ENCODE measurements around the gene MCRS1.
A peak's percentile ranks its signal among the peaks of the same experiment; 100 is the strongest.
"Not testable (repeated sequence)": the region's sequence is repeated elsewhere in the genome, so short reads cannot be mapped to it uniquely, and the experiment has no call there.

Gene MCRS1, protein sequence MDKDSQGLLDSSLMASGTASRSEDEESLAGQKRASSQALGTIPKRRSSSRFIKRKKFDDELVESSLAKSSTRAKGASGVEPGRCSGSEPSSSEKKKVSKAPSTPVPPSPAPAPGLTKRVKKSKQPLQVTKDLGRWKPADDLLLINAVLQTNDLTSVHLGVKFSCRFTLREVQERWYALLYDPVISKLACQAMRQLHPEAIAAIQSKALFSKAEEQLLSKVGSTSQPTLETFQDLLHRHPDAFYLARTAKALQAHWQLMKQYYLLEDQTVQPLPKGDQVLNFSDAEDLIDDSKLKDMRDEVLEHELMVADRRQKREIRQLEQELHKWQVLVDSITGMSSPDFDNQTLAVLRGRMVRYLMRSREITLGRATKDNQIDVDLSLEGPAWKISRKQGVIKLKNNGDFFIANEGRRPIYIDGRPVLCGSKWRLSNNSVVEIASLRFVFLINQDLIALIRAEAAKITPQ

GRCh38 chr12:49567611-49568441 is at the start of gene MCRS1:
TSS of gene MCRS1 (minus strand) at chr12:49568142. CDS start at chr12:49566731, 1,411 bp downstream.
- peak; percentile 81 for DNase-seq

DNA sequence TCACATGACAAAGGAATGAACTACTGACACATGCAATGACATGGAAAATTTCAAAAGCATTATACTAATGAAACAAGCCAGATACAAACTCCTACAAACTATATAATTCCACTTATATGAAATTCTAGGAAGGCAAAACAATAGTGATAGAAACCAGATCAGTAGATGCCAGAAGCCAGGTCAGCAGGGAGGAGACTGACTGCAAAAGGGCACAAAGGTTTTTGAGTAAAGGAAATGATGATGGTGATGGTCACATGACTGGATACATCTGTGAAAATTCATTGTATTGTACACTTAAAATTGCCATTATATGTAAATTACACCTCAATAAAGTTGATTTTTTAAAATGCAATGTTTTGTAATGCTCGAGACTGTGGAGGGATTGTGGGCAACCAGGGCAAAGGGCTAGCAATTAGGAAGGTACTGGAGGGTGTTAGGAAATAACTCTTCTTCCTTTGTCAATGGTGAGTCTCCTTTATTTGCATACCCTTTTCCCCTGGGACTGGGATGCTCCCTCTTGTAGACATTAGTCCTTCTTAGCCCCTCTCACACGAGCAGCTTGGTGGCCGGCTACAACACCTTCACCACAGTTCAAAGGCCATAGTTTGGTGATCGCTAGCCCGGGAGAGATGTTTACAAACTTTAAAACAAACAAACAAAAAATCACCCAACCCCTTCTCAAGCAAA is 48.7 kb upstream of the MCRS1 start:
- no peak for DNase-seq

DNA sequence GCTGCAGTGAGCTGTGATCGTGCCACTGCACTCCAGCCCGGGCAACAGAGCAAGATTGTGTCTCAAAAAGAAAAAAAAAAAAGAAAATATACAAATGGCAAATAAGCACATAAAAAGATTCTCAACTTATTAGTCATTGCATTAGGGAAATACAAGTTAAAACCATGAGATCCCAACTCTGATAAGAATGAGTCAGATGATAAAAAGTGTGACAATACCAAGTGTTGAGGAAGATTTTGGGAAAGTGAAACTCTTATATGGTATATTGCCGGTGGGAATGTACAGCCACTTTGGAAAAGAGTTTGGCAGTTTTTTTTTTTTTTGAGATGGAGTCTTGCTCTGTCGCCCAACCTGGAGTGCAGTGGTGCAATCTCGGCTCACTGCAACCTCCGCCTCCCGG is 47.8 kb upstream of the MCRS1 start:
- no peak for DNase-seq

- DNase-seq = no peak
Measured at GRCh38 chr12:49612210-49612609, 44.3 kb upstream of the MCRS1 start.

DNA sequence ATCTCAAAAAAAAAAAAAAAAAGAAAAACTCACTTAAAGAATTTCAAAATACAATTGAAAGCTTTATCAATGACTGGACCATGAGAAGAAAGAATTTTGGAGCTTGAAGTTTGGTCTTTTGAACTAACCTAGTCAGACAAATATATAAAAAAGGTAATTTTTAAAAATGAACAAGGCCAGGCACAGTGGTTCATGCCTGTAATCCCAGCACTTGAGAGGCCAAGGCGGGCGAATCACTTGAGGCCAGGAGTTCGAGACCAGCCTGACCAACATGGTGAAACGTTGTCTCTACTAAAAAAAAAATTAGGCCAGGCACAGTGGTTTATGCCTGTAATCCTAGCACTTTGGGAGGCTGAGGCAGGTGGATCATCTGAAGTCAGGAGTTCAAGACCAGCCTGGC is 42.8 kb upstream of the MCRS1 start:
- not testable (repeated sequence) for DNase-seq

- no peak for DNase-seq
Measured at GRCh38 chr12:49609875-49610154, 41.9 kb upstream of the MCRS1 start.

DNA sequence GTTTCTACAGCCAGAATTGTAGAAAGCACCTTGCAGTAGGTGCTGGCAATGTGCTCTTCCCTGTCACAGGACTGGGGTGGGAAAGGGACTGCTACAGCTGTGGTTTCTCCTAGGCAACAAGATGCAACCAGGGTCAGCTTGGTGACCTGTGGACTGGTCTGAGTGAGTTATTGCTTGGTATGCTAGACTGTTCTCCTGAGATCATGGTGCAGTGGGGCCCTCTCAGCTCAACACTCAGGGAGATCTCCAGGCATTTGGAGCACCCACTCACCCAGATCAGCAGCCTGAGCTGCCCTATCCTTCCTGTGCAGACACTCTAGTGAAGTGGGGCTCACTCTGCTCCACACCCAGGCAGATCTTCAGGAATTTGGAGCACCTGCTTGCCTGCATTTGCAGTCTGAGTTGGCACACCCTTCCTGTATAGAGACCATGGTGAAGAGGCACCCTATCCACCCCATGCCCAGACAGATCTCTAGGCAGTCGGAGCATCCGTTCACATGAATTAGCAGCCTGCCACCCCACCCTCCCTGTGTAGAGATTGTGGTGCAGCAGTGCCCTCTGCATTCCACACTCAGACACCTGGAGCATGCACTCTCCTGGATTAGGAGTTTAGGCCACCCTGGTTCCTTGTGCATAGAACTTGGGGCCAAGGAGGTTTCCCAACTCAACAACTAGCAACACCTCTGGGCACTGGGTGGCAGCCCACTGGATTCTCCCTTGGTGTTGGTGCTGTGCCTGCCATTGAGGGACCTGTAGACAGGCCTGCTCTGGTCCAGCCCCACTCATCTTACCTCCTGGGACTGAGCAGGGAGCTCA is 41.3 kb upstream of the MCRS1 start:
- DNase-seq = no peak

- not testable (repeated sequence) for DNase-seq
Measured at GRCh38 chr12:49605539-49605938, 37.6 kb upstream of the MCRS1 start, which contains the start of gene FAM186B. TSS of gene FAM186B (minus strand) at chr12:49605639. CDS start at chr12:49605477, 162 bp downstream.

DNA sequence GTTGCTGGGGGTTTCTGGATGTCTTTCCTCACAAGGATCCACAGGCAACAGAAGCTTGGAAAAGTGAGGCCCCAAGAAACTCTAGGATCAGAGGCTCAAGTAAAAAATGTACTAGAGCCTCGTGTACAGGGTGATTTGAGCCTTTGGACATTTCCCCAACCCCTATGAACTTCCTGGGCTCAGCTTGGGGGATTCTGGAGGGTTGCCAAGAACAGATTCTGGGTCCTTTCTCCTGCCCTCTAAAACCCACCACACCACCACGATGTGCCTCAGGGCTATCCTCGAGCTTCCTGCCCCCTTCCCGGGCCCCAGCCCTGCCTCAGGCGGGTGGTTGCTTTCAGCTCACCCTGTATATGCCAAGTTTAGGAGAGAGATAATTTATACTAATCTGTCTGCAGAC is 36.9 kb upstream of the MCRS1 start:
- no peak for DNase-seq

DNA sequence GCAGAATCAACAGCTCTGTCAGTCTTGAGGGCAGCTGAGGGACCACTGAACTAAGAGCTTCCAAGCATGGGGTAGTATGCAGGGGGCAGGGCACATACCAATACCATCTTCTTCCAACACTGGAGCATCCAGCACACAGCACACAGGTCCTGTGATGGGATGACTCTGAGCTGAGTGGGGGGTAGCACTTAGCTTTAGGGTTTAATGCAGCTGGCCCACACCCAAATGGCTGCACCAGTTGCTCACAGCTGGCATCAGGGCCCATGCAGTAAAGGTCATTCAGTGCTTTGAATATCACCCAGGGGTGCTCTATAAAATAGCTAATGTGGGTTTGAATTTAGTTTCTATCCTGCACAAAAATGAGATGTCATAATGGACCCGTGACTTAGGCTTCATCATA is 35.8 kb upstream of the MCRS1 start:
- no peak for DNase-seq

DNA sequence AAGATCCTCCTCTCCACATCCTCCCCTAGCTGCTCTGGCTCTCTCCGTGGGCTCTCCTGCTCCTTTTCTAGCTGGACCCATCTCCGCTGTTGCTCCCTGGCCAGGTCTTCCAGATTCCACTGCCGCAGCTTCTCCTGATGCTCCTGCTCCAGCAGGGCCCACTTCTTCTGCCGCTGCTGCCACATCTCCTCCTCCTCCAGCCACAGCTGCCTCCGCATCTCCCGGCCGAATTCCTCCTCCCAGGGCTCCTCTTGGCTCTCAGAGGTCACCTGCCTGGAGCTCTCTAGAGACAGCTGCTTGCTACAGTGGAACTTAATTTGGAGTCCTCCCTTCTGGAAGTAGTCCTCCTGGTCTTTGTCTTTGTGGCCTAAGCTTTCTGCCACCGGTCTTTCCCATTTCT is 32.0 kb upstream of the MCRS1 start:
- no peak for DNase-seq

- DNase-seq = no peak
Measured at GRCh38 chr12:49598527-49598926, 30.6 kb upstream of the MCRS1 start.

DNA sequence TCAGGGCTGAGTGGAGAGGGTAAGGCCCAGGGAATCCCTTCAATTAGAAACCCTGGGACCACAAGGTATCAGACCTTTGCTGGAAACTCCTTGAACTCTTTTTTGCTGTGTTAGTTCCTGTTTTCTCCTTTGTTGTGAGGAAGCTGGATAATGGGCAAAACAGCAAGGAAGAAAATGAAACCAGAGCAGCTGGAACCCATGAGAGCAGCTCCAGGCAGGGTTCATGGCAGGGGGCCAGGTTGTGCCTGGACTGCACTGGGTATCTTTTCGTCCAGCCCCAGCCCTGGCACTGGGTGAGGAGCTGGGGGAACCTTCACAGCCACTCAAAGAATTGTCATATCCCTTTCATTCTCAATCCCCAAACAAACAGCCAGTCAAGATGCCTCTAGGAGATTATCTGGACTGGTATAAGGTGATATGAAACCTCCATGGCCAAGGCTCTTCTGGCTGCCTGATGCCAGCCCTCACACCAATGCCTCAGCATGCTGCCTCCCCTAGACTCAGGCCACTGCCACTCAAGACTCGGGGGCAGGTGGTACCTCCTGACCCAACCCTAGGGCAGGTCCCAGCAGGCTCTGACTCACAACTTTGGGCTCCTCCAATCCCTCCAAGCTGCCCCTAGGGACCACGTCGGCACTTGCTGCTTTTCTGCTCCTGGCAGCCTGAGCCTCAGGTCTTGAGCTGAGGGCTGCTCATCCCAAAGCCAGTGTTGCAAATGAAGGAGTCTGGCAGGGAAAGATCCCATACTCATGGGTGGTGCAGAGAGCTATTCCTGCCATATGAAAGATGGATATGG is 21.0 kb upstream of the MCRS1 start:
- DNase-seq = no peak

DNA sequence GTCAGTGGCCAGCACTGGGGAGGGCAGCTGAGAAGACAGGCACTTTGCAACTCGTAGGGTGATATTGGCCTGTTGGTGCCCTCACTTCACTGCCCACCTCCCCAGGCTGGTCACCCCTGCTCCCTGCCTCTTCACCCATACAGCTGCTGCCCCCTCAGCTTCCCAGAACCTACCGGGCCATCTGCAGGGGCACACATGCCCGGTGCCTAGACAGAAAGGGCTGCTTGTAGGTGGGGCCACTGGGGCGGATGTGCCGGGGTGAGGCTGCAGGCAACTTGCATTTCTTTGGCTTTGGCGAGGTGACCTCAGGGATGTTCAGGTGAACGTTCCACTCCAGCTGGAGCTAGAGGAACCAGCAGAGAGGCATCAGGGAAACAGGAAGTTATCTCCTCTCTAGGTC is 20.3 kb upstream of the MCRS1 start:
- DNase-seq = no peak

DNA sequence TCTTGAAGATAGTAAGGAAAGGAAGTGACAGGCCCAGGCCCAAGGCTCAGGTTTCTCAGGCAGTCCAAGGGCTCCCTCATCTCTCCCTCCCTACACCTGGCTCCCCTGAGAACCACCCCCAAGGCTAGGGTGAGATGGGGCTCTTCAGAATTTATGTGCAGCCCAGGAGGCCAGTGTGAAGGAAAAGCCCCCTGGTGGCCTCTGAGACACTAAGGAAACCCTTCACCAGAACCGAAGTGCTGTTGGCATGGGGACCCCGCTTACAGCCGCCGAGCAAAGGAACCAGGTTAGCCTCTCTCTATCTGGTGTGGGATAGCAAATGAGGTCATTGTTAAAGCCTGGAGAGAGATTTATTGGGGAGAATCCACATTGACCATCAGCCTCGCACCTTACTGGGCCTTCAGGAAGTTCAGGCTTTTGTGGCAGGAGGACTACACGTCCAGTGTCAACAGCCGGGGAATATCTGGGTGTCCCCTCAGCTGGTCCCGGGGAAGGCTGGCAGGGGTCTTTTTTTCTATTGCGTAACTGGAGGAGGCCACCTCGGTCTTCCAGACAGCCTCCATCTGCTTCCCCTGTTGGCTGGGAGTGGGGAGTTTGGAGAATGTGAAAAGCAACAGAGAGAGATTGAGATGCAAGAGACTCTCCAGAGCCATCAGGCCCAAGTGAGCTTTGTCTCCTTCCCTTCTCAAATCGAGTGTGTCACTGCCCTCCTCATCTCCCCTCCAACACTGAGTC is 19.4 kb upstream of the MCRS1 start:
- DNase-seq = no peak

DNA sequence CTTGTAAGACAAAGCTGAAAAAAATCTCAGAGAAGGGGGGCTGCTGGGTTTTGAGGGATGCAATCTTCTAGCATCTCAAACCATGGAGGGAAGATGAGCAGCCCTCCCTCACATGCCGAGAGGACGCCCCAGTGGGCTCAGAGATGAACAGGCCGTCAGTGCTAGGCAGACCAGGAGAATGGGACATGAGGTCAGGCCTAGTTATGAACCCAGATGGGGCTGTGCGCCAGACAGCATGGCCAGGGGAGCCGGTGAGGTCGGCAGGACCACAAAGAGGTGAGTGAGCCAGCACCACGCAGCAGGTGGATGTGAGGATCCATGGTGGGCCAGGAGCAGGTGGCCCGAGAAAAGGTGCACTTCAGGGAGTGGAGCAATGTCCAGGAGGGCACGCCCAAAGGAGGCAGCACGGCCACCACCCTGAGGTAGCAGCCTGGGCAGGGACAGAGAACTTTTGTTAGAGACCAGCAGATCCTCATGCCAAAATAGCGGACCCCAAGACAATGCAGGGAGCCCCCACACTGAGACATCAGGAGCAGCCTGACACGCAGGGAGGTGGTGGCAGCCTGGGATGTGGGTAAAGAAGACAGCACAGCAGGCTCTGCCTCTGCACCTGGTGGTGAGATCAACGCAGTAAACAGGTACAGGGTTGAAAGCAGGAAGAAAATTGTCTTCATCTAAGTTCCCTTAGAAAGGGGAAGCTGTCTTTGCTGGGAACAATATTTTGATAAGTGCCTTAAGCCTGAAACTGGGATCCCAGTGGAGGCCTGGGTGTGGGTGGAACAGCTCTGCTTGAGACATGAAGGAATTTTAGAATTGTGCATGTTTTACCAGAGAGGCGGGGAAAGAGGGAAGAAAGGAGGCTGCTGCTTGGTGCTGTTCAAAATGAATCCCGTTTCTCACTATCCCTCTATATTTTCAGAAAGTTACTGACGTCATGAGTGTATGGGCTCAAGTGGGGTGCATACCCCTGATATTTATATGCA is 17.8 kb upstream of the MCRS1 start:
- DNase-seq = no peak

DNA sequence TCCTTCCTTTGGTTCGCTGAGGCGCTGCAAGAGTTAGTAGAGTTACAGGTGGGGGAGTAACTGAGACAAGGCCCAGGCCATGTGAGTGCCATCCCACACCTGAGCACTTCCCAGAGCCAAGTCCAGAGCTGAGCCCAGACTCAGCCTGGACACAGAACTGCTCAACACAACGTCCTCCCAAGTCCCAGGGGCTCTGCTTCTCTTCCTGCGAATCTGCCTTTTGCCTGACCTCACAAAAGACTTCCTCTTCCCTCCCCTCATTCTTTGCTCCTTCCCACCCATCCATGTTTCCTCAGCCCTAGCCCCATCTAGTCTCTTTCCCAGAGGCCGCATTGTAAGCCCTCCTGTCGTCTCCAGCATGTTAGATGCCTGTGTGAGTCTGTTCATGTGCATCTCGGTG is 16.6 kb upstream of the MCRS1 start:
- no peak for DNase-seq

DNA sequence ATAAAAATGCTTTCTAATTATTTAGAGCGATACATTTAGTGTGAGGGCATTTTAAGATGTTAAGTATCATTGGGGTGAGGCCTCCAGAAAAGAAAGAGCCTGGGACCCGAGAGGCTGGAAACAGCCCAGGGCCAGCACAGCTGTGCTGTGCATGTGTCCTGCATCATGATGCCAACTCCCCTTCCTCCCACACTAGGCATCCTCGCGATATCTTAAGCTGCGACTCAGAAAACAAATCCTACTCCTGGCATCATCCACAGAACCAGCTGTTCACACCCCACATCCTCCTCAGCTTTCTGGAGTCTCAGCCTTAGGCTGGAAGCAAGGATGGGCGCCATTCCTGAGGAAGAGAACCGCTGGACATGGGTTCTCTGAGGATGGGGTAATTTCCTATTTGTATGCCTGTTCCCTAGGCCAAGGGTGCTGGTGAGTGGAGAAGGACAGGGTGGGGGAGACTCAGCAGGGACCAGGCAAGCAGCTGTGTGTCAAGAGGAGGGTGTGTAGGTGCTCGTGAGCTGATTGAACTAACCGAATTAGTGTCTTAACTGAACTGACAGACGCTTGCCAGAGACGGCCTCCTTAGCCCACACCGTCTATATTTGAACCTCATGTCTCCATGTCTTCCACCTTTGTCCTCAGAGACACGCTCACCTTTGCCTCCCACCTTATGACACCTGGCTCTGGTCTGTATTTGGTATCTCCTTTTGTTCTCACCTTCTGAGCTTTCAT is 15.6 kb upstream of the MCRS1 start:
- DNase-seq = no peak

- no peak for DNase-seq
Measured at GRCh38 chr12:49582850-49583249, 14.9 kb upstream of the MCRS1 start.
